ENCODE data around the gene GGTA1. TPM values are rescaled to one million over a fixed set of nuclear protein-coding genes. Genes with fewer than 3 reads are reported as not detected.

The GGTA1 gene
- total RNA-seq, 1 donor from 2014 or later: not detected

DNA sequence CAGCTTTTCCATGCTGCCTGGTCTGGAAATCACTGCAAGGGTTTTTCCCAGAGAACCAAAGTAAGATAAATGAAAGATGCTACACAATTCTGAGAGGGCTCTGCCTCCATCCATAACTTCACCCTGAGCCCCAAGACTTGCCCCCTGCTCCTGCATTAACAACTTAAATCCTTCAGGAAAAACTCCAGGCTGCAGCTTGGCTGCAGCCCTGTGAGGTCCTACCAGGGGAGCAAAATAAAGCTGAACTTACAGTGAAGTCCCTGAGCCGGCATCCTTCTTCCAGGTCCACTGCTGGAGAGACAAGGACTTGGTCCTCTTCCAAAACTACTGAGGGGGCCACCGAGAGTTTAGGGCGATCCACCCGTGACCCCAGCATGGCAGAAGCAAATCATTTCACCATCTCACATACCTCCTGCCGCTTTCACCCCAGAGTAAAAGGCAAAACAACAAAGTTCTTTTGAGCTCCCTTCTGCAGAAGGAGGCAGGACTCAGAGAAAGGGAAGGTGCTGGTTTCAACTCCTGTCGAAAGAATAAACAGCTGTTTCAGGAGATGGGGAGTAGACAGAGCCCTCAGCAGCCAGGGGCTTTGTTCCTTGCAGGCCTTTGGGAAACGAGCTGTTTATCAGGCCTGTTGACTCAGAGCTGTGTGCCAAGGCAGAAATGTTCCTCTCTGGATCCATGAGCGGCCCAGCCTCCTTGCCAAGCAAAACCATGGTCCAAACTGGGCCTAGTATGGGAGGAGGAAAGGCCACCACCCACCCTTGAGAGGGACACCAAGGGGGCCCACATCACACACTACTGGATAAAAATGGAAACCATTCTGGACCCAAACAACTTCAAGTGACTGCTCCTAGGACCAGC, 20.6 kb downstream of the GGTA1 start:
- no peak for TF ChIP-seq CTCF (conservative IDR thresholded peaks at IDR 0.05; ENCODE audit: low read depth, low read length)
- no peak overlapping the region for H3K4me3 ChIP-seq (ENCODE audit: low read depth, low read length)
- DNase-seq (ENCODE audit: low read depth): no peak

DNA sequence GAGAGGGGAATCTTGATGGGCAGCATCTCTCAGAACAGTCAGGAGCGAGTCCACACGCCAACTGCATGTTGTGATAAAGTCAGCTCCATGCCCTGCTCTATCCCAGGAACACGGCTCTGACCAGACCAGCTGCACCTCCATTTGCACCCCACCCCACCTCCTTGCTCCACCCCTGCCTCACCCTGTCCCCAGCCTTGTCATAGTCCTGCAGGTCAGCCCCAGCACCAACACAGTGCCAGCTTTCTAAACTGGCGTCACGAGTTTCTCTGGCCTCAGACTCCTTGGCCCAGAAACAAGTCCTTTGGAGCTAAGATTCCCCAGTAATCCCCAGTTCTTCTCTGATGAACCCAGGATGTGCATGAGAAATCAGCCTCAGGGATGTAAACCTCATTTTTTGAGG, 23.5 kb downstream of the GGTA1 start:
- TF ChIP-seq CTCF (conservative IDR thresholded peaks at IDR 0.05; ENCODE audit: low read depth, low read length): no peak
- DNase-seq (ENCODE audit: low read depth): no peak
- H3K4me3 ChIP-seq (ENCODE audit: low read depth, low read length): no peak overlapping the region

GRCh38 chr9:121474231-121474947, 25.3 kb downstream of the GGTA1 start:
- no peak overlapping the region for H3K4me3 ChIP-seq (ENCODE audit: low read depth, low read length)
- TF ChIP-seq CTCF (conservative IDR thresholded peaks at IDR 0.05; ENCODE audit: low read depth, low read length): no peak
- no peak for DNase-seq (ENCODE audit: low read depth)

DNA sequence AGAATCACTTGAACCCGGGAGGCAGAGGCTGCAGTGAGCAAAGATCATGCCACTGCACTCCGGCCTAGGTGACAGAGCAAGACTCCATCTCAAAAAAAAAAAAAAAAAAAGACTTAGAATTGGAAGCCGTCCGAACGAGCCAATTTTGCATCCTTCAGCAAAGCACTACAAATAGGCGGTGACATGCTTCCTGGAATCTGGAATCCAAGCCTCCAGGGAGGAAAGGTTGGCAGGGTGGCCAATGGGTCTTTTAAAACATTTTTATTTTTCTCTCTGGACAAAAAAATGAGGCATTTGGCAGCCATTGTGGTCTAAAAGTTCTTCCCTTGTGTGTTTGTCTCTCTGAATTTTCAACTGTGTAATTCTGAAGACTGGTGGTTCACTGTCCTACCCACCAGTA, 26.4 kb downstream of the GGTA1 start:
- TF ChIP-seq CTCF (conservative IDR thresholded peaks at IDR 0.05; ENCODE audit: low read depth, low read length): no peak
- no peak for DNase-seq (ENCODE audit: low read depth)

GRCh38 chr9:121472446-121472845, 27.2 kb downstream of the GGTA1 start:
- no peak for TF ChIP-seq CTCF (conservative IDR thresholded peaks at IDR 0.05; ENCODE audit: low read depth, low read length)

More for the DNA sequence above, 26.4 kb downstream of the GGTA1 start:
- no peak overlapping the region for H3K4me3 ChIP-seq (ENCODE audit: low read depth, low read length)

DNA sequence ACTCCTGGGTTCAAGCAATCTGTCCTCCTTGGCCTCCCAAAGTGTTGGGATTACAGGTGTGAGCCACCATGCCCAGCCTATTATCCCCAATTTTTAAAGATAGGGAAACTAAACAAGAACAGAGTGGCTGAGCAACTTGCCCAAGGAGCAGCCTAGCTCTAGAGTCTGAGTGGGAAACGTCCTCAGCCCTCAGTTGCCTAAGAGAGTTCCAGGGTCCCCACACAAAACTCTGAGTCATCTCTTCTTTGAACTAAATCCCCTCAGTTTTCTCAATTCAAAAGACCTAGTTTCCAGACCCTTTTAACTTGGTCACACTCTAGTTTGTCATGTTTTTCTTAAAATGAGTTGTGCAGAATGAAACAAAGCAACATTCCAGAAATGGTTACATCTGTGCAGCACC, 33.5 kb downstream of the GGTA1 start:
- TF ChIP-seq CTCF (conservative IDR thresholded peaks at IDR 0.05; ENCODE audit: low read depth, low read length): no peak
- DNase-seq (ENCODE audit: low read depth): no peak
- no peak overlapping the region for H3K4me3 ChIP-seq (ENCODE audit: low read depth, low read length)

More at GRCh38 chr9:121472446-121472845, 27.2 kb downstream of the GGTA1 start:
- DNase-seq (ENCODE audit: low read depth): no peak
- no peak overlapping the region for H3K4me3 ChIP-seq (ENCODE audit: low read depth, low read length)

Measured in epithelial cell of proximal tubule (primary cell).